Urothelium cell line (cell line): ENCODE data around the gene MID1.

ENCODE experiments used
- DNase-seq: peaks from one replicate; pipeline ENCODE4 v3.0.0; 2011; ENCODE audit warnings: low spot score, mixed read lengths
- FAIRE-seq: peaks from 2 replicates; lab custom pipeline; 2011; peaks lifted over from hg19 to GRCh38; lab: Jason Lieb, UNC

The MID1 gene

GRCh38 chrX:10453945-10454344 lies 166.4 kb downstream of the MID1 start:
- FAIRE-seq (no peak), DNase-seq (no peak)

GRCh38 chrX:10450959-10451355 lies 169.4 kb downstream of the MID1 start:
- DNase-seq (no peak), FAIRE-seq (no peak)

DNA sequence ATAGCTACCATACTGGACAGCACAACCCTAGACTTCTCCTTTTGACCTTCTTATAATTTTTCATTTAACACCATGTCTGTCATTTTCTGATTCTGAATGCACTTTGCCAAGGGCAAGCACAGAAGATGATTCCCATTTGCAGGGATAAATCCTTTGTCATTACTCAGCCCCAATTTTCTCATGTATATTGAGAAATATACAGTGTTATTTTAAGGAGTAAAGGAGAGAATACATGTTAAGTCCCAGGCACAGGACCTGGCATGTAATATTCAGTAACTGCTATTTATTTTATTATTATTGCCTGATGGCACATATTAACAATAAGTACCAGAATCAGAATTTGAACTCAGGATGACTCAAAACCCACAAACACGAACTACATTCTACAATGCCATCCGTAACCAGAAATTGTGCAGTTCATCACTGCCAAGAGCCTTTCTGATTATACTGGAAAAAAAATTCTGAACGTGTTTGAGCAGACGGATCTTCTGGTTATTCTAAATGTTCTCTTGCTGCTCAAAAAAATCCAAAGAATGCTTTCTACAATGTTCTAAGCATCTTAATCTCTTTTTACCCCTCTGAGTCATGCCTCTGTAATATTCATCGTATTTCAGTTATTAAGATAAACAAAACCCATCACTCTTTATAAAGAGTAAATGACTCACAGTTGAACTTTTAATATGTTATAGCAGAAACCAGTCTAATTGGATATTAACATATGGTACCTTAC lies 170.0 kb downstream of the MID1 start:
- FAIRE-seq (no peak), DNase-seq (peak; percentile 2)

DNA sequence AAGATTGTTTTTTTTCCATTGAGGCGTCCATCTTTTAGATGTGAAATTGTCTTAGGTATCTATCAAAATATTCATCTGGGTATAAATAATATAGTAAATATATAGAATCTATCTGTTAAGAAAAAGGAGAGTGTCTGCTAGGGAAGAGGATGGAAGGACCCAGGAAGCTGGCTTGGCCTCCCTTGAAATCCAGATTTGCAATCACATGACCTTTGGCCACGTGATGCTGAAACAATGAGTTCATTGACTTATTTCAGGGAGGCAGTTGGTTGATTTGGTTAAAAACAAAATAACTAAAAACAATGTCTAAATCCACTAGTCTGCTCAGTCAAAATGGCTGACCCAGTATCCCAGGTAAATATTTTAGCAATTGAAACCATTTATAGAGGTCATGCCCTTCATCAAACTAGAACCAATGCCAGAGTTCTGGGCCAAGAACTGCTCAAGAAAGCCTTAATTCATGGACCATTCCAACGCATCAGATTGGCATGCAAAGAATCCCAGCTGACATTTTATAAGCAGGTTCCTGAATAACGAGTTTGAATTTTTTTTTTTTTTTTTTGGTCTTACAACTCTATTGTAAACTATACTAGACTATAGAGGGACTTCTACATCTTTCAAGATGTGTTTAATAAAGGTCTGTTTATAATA lies 172.7 kb downstream of the MID1 start:
- FAIRE-seq (no peak), DNase-seq (peak; percentile 20)

DNA sequence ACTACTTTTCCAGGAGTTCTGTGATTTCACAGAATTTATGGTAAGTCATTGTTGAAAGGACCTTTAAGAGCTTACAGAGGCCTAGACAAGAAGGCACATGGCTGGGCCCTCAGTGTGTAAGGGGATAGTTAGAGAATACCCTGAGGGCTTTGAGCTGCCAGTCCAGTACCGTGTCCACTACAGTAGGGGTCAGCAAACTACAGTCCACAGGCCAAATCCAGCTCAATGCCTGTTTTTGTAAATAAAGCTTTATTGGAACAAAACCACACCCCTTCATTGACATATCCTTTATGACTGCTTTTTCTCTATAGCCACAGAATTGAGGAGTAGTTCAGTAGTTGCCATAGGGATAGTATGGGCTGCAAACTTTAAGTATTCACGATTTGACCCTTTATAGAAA lies 176.2 kb downstream of the MID1 start:
- FAIRE-seq = no peak
- no peak for DNase-seq

GRCh38 chrX:10441464-10441863 lies 178.9 kb downstream of the MID1 start:
- FAIRE-seq = no peak
- DNase-seq = no peak

- DNase-seq = no peak
- FAIRE-seq = no peak
These were observed 187.0 kb downstream of the MID1 start for GRCh38 chrX:10433296-10433965.

DNA sequence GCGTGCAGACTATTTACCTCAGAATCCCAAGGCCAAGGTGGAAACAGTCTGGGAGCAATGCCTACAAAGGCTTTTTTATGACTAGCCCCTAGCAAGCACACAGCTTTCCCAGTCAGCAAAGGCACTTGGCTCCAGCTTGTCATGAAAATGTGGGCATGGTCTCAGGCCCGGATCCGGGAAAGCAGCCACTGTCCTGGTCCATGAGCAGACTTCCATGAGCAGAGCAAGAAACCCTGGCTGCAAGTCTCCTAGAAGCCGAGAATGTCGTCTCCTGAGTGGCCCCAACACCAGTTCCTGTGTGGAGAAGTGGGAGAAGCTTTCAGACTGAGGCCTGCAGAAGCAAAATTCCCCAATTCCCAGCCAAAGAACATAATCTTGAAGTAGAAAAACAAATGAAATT lies 190.5 kb downstream of the MID1 start:
- FAIRE-seq (no peak), DNase-seq (no peak)

GRCh38 chrX:10427249-10427648 lies 193.1 kb downstream of the MID1 start:
- FAIRE-seq (no peak), DNase-seq (no peak)

GRCh38 chrX:10423716-10424115 lies 196.7 kb downstream of the MID1 start:
- DNase-seq = no peak
- FAIRE-seq = no peak

DNA sequence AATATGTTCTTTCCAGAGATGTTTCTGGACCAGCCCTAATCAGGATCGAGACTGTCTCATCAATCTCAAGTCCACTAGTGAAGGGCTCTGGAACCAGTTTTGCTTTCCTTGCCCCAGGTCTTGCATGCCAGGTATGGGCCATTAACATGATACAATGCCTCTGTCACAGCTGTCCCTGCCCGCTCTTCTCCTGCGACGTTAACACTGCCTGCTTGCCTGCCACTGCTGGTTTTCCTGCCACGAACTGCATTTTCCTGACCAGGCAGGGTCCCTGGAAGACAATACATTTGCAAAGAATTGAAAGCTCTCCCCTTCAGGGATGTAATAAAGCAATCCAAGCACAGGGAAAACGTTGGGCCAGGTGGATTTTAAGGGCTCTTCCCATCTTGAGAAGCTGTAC lies 200.3 kb downstream of the MID1 start:
- FAIRE-seq = no peak
- no peak for DNase-seq

DNA sequence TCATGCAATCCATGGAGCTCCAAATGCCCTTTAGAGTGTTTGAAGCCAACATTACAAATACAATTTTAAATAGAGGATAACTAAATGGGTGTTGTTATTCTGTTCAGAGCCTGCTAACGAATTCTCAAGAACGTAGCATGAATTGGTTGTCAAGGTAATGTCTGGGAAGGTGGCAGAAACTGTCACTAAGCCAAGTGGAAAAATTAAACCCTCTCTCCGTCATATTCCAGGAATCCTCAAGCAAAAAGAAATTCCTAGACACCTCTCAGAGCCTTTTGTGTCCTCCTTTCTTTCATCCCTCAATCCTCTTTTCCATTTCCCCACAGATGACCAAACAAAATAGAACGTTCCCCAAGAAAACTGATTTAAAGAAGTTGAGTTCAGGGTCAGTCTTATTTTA lies 204.0 kb downstream of the MID1 start:
- DNase-seq (no peak), FAIRE-seq (no peak)

DNA sequence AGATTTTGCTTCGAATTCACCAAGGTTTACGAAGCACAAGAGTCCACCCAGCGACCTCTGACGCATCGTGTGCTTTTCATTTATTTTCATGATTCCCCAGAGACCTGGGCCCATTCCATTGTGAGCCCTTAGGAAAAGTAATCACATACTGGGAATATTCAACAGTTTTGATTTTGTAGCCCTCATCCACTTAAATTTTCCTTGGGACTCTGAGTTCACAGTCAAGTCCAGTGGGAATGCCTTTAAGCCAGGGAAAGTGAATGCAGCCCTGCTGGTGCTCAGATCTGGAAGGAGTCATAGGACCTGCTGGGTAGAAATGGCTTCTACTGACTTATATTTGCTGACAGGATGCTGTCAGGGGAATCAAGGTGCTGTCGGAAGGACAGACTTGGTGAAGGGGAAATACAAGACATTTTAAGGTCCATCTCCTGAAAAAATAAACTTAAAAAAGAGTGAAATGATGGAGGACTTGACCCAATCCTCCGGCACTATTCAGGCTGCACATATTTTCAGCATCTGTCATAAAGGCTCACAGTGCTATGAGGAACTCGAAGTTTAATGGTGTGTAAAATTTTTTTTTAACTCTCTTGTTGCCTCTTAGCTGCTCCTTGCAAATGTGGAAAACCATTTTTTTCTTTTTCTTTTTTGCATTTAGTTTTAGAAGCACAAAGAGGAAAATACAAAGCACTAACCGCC lies 204.9 kb downstream of the MID1 start:
- DNase-seq (peak; percentile 3), FAIRE-seq (no peak)

DNA sequence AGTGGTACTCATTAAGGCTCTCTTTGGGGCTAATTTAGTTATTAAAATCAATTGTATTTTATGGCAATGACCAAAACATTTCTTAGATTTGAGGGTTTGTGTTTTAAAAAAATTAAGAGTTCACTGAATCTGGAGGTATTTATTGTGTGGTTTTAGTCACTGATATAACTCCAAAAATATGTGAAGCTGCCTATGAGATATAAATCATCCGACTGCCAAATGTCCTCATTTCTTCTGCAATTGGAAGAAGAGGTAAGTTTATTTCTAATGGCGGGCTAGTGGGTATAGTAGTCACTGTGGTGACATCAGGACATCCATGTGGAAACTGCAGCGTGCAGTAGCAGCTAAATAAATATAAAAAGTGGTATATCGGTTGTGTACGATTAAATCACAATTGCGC lies 205.5 kb downstream of the MID1 start:
- no peak for FAIRE-seq
- no peak for DNase-seq

GRCh38 chrX:10414156-10414824 lies 206.1 kb downstream of the MID1 start:
- DNase-seq (no peak), FAIRE-seq (no peak)

DNA sequence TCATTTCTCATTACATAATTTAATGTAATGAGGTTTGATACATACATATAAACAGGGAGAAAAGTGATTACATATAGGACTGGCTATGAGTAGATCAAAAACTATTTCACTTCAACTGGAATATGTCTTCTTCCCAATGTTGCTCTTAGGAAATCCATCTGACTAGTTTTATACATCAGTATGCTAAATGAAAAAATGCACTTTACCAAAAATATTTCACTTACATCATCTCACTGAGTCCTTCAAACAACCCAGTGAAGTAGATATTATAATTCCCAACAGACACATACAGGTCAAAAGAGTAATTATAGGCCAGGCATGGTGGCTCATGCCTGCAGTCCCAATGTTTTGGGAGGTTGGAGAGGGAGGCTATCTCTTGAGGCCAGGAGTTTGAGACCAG lies 215.9 kb downstream of the MID1 start:
- DNase-seq (no peak), FAIRE-seq (no peak)

- DNase-seq (no peak), FAIRE-seq (no peak)
These were observed 219.1 kb downstream of the MID1 start for GRCh38 chrX:10401239-10401638.

DNA sequence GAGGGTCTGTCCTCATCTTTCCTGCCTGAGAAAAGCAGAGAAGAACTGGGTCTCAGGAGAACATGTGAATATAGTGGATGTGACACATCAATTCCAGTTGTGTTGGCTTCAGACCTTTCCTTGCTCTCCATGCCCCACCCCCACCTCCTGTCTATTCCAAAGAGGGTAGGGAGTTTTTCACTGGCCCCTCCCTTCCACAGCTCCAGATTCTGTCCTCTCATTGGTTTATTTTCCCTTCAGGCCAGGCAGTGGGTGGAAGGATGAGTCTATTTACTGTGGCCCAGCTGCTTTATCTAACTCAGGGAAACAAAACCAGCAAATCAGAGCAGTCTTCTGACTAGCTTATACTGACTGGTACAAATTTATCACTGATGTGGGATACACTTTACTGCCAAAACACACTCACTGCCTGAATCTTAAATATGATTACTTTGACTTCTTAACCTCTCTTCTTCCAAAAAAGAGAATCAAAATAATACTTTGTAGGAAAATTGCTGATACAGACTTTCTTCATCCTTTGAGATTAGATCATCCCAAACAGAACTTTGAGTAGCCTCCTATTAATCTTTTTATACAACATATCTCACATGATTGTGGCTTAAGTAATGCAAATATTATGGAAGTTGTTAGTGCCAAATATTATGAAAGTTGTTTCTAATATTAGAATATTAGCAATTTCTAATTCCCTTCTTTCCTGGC lies 221.2 kb downstream of the MID1 start:
- FAIRE-seq (no peak), DNase-seq (no peak)

- DNase-seq = no peak
- no peak for FAIRE-seq
These were observed 222.2 kb downstream of the MID1 start for GRCh38 chrX:10398215-10398614.

DNA sequence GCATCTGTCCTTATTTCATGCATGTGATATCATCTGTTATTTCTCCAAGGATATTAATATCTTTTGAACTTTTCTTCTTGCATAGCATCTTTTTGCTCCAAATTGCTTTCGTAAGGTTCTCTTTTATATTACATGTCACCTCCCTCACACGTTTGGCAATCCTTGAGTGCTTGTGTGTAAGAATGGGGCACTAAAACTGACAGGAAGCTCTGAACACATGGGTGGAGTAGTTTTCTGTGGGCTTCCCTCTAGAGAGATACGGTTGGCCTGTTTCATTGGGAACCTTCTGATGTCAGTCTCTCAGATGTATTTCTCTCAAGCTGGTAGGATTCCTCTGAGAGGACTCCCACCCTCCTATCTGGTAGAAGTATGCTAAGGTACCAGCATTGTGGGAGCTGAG lies 223.0 kb downstream of the MID1 start:
- DNase-seq = no peak
- no peak for FAIRE-seq
